Measurements from ENCODE around the gene PTPRE.
A peak's percentile ranks its signal among the peaks of the same experiment; 100 is the strongest.

Gene PTPRE

DNA sequence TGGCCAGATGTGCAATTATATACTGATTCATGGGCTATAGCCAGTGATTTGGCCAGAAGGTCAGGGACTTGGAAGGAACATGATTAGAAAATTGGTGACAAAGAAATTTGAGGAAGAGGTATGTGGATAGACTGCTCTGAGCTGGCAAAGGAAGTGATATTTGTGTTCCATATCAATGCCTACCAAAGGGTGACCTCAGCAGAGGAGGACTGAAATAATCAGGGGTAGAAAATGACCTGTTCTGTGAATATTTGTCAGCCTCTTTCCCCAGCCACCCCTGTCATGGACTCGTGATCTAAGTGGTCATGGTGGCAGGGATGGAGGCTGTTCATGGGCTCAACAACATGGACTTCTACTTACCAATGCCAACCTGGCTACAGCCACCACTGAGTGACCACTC lies 47.0 kb downstream of the PTPRE start:
- no peak for DNase-seq (ENCODE audit: low spot score)

DNA sequence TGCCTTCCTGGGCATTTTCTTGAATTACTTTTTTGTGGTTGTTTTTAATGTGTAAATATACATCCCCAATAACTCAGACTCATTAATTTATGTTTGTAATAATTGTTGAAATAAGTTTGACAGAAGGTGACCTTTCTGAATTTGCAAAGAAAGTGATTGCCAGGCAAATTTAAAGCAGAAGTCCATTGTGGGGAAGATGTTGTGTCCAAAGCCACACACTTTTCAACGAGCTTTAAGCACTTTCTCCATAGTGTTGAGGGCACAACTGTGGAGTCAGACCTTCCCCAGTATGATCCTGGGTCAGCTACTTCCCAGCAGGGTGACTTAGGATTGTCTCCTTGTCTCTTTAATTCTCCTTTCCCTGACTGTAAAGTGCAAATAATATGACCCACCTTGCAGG lies 52.5 kb downstream of the PTPRE start:
- no peak for DNase-seq (ENCODE audit: low spot score)

DNA sequence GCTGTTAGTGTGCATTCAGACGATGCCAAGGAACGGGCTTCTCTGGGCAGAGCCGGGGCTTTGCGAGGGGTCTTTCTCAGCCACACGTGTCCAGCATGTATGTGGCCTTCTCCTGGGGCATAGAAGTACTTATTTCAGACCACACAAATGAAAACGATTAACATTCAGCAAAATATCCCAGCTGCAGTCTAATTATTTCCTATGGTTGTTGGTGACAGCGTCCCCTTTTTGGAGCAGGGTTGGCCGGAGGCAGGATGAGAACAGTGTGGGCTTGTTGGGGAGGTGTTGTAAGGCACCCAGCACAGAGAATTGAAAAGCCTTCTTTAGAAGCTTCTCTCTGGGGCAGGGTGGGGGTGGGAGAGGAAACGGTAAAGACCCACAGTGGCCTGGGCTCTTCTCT lies 54.2 kb downstream of the PTPRE start:
- DNase-seq (ENCODE audit: low spot score), result no peak

DNA sequence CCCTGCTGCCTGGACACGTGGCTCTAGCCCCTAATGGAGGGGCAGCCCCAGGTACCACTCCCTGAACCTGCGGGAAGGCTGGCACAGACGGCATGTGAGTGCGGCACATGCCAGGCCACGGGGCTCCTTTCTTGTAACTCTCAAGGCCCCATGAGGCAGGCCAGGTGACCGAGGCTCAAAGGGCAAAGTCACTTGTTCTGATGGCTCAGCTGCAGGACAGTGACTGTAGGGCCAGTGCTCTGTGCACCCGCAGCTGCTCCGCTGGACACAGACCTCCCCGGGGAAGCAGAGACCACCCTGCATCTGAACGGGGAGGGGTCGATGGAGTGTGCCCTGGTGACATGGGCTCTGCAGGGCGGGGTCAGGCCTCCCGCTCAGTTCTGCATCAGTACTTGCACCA lies 55.3 kb downstream of the PTPRE start:
- DNase-seq (ENCODE audit: low spot score), result no peak

- DNase-seq (ENCODE audit: low spot score), result no peak
Measured at GRCh38 chr10:127963136-127963535, 56.2 kb downstream of the PTPRE start.

GRCh38 chr10:127964621-127965020 lies 57.7 kb downstream of the PTPRE start:
- DNase-seq (ENCODE audit: low spot score), result no peak

DNA sequence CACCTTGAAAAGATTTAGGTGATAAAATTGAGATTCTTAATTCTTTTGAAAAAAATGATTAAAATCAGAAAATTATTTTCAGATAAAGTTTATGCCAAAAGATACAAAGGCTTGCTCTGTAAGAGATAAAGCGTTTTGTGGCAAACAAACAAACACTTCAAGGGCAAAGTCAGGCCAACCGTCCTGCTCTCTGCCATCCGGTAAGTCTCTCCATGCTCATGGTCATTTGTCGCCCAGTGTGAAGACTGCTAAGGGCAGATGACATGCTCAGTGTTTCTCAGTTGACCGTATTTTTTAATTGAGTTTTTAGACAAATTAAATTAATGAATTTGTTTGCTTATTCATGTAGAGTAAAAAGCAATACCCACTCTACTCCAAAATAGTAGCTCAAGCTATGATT lies 60.0 kb downstream of the PTPRE start:
- no peak for DNase-seq (ENCODE audit: low spot score)

GRCh38 chr10:127968027-127968441 lies 61.1 kb downstream of the PTPRE start:
- DNase-seq (ENCODE audit: low spot score), result no peak

DNA sequence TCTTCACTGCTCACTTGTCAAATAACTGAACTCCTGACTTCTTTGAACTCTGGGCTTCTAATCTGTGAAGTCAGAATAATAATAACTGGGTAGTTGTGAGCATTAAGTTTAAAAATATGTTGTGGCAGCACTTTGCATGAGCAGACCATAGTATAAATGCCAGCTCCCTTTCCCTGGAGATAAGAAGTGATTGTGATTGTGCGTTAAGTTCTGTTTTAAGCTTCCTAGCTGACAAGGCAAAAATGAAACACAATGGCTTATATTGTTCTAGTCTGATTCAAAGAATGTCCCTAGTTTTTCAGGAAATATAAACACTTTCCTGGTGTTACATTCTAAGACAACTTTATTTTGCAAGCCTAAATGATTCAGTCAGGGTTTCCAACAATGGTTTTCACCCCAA lies 61.8 kb downstream of the PTPRE start:
- no peak for DNase-seq (ENCODE audit: low spot score)

- no peak for DNase-seq (ENCODE audit: low spot score)
Measured at GRCh38 chr10:127971101-127971946, 64.4 kb downstream of the PTPRE start.

DNA sequence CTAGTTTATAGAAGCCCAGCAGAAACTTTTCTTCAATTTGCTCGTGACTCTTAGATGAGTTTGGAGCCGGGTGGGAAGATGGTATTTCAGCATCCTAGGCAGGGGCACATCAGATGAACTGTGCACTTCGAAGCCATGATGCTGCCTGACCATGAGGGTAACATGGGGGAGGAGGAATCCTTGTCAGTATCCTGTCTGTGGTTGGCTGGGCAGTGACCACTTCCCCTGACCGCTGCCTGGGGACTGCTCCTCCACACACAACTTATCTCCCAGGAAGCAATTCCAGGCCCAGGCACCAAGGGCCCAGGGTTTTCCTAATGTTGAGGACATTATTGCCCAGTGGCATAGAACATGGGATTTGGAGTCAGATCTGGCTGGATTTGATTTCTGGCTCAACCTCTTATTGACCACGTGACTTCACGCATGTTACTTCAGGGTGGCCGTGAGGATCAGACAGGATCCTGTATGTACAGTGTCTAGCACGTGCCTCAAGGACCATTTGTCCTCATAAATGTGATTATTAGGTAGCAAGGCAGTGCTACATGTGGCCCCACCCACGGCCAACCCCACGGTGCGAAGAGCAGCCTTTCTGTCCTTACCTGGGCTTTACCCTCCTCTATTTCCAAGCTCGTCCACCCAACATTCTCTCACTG lies 65.2 kb downstream of the PTPRE start:
- DNase-seq (ENCODE audit: low spot score), result no peak

DNA sequence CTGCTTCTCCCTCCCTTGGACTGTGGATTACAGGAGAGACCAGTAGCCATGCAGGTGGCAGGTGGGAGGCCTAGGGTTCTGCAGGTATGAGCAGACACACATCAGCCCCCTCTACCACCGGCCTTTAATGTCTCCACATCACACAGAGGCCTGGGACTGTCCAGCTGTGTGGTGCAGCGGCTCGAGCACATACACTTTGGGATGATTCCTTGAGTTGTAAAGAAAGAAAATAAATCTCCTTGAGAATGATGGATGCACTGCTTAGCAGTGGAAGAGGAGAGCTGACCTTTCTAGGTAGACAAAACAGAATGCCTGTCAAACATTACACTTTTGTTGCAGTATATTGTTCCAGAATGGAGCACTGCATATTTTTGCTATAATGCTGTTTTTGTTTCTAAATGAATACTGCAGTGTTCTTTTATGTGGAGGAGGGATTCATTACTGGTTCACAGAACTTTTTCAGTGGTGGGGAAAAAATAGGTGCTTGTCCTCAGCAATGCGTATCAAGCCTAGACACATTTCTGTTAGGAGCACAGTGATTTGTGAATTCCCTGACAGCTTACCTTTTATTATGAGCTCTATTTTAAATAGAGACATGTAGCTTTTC lies 66.0 kb downstream of the PTPRE start:
- DNase-seq (ENCODE audit: low spot score), result no peak

GRCh38 chr10:127973791-127974311 lies 66.9 kb downstream of the PTPRE start:
- no peak for DNase-seq (ENCODE audit: low spot score)

DNA sequence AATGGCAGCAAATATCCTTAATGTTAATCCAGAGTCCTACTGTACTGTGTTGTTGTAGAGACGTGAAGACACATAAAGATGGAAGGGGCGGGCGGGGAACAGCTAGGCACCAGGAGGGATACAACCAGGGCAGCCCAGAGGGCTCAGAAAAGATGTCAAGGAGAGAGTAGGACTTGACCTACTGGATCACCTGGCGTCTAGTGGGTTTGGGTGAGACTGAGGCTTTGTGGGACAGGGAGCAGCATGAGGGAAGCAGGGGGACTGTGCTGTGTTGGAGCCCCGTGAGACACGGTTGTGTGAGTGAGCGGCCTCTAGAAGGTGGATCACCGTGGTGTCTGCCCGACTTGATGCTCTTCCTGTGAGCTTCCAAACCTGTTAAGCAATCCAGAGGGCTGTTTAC lies 68.0 kb downstream of the PTPRE start:
- DNase-seq (ENCODE audit: low spot score), result no peak

- DNase-seq (ENCODE audit: low spot score), result peak; percentile 66
Measured at GRCh38 chr10:127976286-127976685, 69.4 kb downstream of the PTPRE start.

- DNase-seq (ENCODE audit: low spot score), result no peak
Measured at GRCh38 chr10:127976701-127977356, 69.9 kb downstream of the PTPRE start.

- peak; percentile 86 for DNase-seq (ENCODE audit: low spot score)
Measured at GRCh38 chr10:127977357-127978009, 70.6 kb downstream of the PTPRE start.

GRCh38 chr10:127978481-127978880 lies 71.6 kb downstream of the PTPRE start:
- DNase-seq (ENCODE audit: low spot score), result no peak

- DNase-seq (ENCODE audit: low spot score), result no peak
Measured at GRCh38 chr10:127979045-127979444, 72.1 kb downstream of the PTPRE start.

DNA sequence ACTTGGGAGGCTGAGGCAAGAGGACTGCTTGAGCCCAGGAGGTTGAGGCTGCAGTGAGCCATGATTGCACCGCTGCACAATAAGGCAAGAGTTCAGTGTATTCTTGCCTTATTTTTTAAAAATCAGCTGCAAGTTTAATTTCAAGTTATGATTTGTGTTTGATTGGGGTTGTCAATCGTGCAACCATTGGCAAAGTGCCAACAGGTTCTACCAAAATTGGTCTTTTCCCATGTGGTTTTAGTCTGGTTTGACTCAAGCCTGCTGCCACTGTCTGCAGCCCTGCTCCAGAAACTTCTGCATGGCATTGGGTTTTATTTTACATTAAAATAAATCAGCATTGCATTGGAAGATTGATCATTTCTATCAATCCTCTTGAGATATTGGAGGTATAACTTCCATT lies 72.7 kb downstream of the PTPRE start:
- no peak for DNase-seq (ENCODE audit: low spot score)

GRCh38 chr10:127980898-127981297 lies 74.0 kb downstream of the PTPRE start:
- no peak for DNase-seq (ENCODE audit: low spot score)

DNA sequence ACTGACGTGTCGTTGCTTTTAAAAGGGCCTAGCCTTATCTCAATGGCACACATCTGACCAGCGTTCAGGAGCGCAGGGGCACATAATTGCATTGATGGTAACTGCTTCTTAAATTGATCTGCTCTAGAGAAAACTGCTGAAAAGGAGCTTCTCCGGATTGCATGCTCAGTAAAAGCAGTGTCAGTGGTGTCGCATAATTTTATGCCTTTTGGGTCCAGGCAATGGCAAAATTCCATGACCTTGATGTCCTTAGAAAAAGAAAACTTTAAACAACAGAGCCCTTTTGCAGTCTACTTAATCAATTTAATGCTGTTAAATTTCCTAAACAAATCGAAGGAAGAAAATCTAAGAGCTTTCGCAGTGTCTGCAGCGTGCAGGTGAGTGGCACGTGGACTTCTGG lies 75.7 kb downstream of the PTPRE start:
- DNase-seq (ENCODE audit: low spot score), result no peak
